Adipocyte (in vitro differentiated cells): ENCODE data around the gene MPLKIP.
"Not testable (repeated sequence)": the region's sequence is repeated elsewhere in the genome, so short reads cannot be mapped to it uniquely, and the experiment has no call there.

ENCODE experiments used
- DNase-seq: peaks from one replicate; pipeline ENCODE4 v3.0.0-alpha.2; 2015; ENCODE audit warnings: low read depth
- H3K27me3 ChIP-seq: replicated peaks from 2 replicates; pipeline ENCODE4 v1.7.0; 2013; ENCODE audit warnings: mild to moderate bottlenecking, low read length, moderate library complexity; ENCODE audit not compliant: control insufficient read depth, insufficient read depth
- H3K36me3 ChIP-seq: 2 replicates; pipeline ENCODE4 v1.7.0; 2013; ENCODE audit warnings: low read length, mild to moderate bottlenecking, moderate library complexity; ENCODE audit not compliant: control insufficient read depth, insufficient read depth, severe bottlenecking
- H3K4me1 ChIP-seq: 2 replicates; pipeline ENCODE4 v1.7.0; 2013; ENCODE audit warnings: mild to moderate bottlenecking, low read length, moderate library complexity; ENCODE audit not compliant: control insufficient read depth, insufficient read depth
- H3K4me3 ChIP-seq: 2 replicates; pipeline ENCODE4 v1.7.0; 2013; ENCODE audit warnings: mild to moderate bottlenecking, low read length, moderate library complexity
- H3K9ac ChIP-seq: 2 replicates; pipeline ENCODE4 v1.7.0; 2013; ENCODE audit warnings: mild to moderate bottlenecking, low read length, moderate library complexity
- H3K9me3 ChIP-seq: 2 replicates; pipeline ENCODE4 v1.7.0; 2013; ENCODE audit warnings: mild to moderate bottlenecking, low read length, moderate library complexity; ENCODE audit not compliant: control insufficient read depth

MPLKIP gene

GRCh38 chr7:40122940-40123254 is 11.5 kb downstream of the MPLKIP start:
- no peaks in the 10 kb centered on the region for H3K9me3 ChIP-seq
- no peaks in the 10 kb centered on the region for H3K4me1 ChIP-seq
- DNase-seq, result no peak
- H3K27me3 ChIP-seq, result no peaks in the 10 kb centered on the region
- no peak overlapping the region for H3K4me3 ChIP-seq
- H3K9ac ChIP-seq, result no peak overlapping the region
- no peaks in the 10 kb centered on the region for H3K36me3 ChIP-seq

DNA sequence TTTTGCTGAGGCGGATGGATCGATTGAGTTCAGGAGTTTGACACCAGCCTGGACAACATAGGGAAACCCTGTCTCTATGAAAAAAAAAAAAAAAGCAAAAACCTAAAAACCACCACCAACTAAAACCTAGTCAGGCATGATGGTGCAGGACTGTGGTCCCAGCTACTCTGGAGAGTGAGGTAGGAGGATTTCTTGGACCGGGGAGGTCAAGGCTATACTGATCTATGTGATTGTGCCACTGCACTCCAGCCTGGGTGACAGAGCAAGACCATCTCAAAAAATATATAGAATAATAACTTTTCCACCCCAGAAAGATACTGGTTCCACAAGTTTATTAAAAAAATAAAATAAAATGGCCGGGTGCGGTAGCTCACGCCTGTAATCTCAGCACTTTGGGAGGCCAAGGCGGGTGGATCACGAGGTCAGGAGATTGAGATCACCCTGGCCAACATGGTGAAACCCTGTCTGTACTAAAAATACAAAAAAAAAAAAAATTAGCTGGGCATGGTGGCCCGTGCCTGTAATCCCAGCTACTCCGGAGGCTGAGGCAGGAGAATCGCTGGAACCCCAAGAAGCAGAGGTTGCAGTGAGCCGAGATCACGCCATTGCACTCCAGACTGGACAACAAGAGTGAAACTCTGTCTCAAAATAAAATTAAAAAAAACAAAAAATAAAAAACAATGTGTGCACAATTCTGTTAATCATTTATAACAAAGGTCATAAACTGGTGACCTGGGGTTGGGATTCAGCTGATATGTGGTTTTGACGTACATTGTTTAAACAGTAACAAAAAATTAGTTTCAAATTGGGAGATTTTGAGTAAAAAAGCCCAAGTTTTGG is 12.1 kb downstream of the MPLKIP start:
- not testable (repeated sequence) for H3K27me3 ChIP-seq, H3K9me3 ChIP-seq

DNA sequence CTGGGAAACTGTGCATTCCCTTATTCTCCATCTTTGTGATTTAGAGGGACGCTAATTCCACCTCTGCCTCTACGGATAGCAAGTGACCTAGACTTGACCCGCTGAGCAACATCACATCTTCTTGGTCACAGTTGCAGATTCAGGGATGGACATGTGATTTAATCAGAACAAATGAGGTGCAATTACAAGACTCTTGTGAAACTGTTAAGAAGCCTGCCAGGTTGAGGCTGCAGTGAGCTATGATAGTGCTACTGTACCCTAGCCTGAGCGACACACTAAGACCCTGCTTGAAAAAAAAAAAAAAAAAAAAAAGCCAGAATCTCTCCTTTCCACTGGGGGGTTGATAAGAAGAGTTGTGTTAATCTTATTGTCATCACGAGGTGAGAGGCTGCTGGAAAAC is 14.4 kb downstream of the MPLKIP start:
- H3K27me3 ChIP-seq, result no peaks in the 10 kb centered on the region
- no peaks in the 10 kb centered on the region for H3K36me3 ChIP-seq
- no peak overlapping the region for H3K4me3 ChIP-seq
- H3K9ac ChIP-seq, result no peak overlapping the region
- no peaks in the 10 kb centered on the region for H3K9me3 ChIP-seq
- no peaks in the 10 kb centered on the region for H3K4me1 ChIP-seq
- DNase-seq, result no peak

More for the DNA sequence above, 12.1 kb downstream of the MPLKIP start:
- DNase-seq, H3K4me1 ChIP-seq, H3K9ac ChIP-seq, H3K4me3 ChIP-seq, H3K36me3 ChIP-seq: not testable (repeated sequence)

DNA sequence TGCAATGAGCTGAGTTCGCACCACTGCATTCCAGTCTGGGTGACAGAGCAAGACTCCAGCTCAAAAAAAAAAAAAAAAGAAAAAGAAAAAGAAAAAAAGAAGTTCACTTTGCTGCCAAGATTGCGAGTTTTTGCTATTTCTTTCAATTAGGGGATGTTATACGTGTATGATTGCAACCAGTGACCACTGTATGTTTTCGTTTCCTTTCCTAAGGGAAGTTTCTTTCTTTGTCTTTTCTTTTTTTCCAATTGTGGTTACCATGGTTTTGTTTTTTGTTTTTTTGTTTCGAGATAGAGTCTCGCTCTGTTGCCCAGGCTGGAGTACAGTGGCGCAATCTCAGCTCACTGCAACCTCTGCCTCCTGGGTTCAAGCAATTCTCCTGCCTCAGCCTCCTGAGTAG is 16.2 kb downstream of the MPLKIP start:
- not testable (repeated sequence) for H3K27me3 ChIP-seq, H3K9me3 ChIP-seq, DNase-seq, H3K36me3 ChIP-seq, H3K9ac ChIP-seq, H3K4me3 ChIP-seq, H3K4me1 ChIP-seq

GRCh38 chr7:40117199-40117598 is 17.2 kb downstream of the MPLKIP start:
- H3K4me1 ChIP-seq, H3K27me3 ChIP-seq, H3K9ac ChIP-seq, H3K4me3 ChIP-seq, H3K9me3 ChIP-seq, DNase-seq, H3K36me3 ChIP-seq: not testable (repeated sequence)

GRCh38 chr7:40115936-40116335 is 18.5 kb downstream of the MPLKIP start:
- H3K4me1 ChIP-seq, result no peaks in the 10 kb centered on the region
- no peaks in the 10 kb centered on the region for H3K9me3 ChIP-seq
- no peak overlapping the region for H3K9ac ChIP-seq
- H3K36me3 ChIP-seq, result peaks cover 4% of the 10 kb centered on the region
- no peak overlapping the region for H3K4me3 ChIP-seq
- H3K27me3 ChIP-seq, result no peaks in the 10 kb centered on the region
- DNase-seq, result no peak

DNA sequence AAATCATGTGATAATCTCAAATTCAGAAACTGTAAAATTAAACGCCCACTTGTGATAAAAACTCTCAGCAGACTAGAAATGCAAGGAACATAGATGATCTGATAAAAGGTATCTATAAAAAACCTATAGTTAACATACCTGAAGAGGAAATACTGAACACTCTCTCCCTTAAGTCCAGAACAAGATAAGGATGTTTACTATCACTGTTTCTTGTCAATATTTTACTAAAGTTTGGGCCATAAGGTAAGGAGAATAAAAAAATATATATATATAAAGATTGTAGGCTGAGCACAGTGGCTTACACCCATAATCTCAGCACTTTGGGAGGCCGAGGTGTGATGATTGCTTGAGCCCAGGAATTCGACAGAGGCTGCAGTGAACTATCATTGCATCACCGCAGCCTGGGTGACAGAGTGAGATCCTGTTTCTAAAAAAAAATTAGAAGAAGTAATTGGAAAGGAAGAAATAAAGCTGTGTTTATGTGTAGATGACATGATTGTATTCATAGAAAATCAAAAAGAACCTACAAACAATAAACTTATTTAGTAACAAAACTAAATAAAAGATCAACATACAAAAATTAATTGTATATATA is 28.4 kb downstream of the MPLKIP start:
- no peak overlapping the region for H3K9ac ChIP-seq
- peaks cover 5% of the 10 kb centered on the region for H3K36me3 ChIP-seq
- no peaks in the 10 kb centered on the region for H3K9me3 ChIP-seq
- no peak for DNase-seq
- no peaks in the 10 kb centered on the region for H3K27me3 ChIP-seq
- no peak overlapping the region for H3K4me3 ChIP-seq
- no peaks in the 10 kb centered on the region for H3K4me1 ChIP-seq

DNA sequence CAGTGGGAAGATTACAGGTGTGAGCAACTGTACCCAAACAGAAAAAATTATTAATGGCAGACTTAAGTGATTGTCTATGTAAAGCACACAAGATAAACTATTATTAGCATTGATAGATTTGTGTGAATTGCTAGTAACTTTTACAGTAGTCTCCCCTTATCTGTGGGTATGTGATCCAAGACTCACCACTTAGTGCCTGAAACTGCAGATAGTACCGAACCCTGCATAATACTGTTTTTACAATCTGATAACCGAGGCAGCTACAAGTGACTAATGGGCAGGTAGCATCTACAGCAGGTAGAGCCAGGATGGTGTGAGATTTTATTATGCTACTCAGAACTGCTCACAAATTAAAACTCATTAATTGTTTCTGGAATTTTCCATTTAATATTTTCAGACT is 31.5 kb downstream of the MPLKIP start:
- no peak for DNase-seq
- Histone ChIP-seq H3K4me1 (peaks cover 16% of the 10 kb centered on the region), H3K9ac (no peak overlapping the region), H3K27me3 (no peaks in the 10 kb centered on the region), H3K4me3 (no peak overlapping the region), H3K36me3 (peaks cover 5% of the 10 kb centered on the region), H3K9me3 (no peaks in the 10 kb centered on the region)

DNA sequence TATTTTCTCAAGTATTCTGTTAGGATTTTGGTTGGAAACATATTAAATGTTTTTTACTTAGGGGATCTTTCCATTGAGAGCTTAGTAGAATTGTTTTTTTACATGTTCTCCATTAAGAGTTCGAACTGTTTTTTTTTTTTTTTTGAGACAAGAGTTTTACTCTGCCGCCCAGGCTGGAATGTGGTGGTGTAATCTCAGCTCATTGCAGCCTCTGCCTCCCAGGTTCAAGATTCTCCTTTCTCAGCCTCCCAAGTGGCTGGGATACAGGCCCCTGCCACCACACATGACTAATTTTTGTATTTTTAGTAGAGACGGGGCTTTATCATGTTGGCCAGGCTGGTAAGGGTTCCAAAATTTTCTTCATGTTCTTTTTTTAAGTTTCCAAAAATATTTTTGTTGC is 33.2 kb downstream of the MPLKIP start:
- no peaks in the 10 kb centered on the region for H3K27me3 ChIP-seq
- no peak overlapping the region for H3K4me3 ChIP-seq
- no peak overlapping the region for H3K9ac ChIP-seq
- H3K4me1 ChIP-seq, result peaks cover 33% of the 10 kb centered on the region
- no peak for DNase-seq
- no peaks in the 10 kb centered on the region for H3K9me3 ChIP-seq
- no peaks in the 10 kb centered on the region for H3K36me3 ChIP-seq

GRCh38 chr7:40099837-40100236 is 34.6 kb downstream of the MPLKIP start:
- Histone ChIP-seq H3K9ac (no peak overlapping the region), H3K27me3 (no peaks in the 10 kb centered on the region), H3K36me3 (peaks cover 8% of the 10 kb centered on the region), H3K4me3 (no peak overlapping the region), H3K9me3 (no peaks in the 10 kb centered on the region), H3K4me1 (peaks cover 45% of the 10 kb centered on the region)
- DNase-seq, result no peak

- DNase-seq, result no peak
These were observed 35.6 kb downstream of the MPLKIP start for GRCh38 chr7:40098810-40099209.

GRCh38 chr7:40097728-40098127 is 36.7 kb downstream of the MPLKIP start:
- DNase-seq, result no peak
- H3K4me3 ChIP-seq, result no peak overlapping the region
- no peak overlapping the region for H3K9ac ChIP-seq
- peaks cover 26% of the 10 kb centered on the region for H3K36me3 ChIP-seq
- peaks cover 53% of the 10 kb centered on the region for H3K4me1 ChIP-seq
- H3K9me3 ChIP-seq, result no peaks in the 10 kb centered on the region
- no peaks in the 10 kb centered on the region for H3K27me3 ChIP-seq

More at GRCh38 chr7:40098810-40099209, 35.6 kb downstream of the MPLKIP start:
- Histone ChIP-seq H3K4me3 (no peak overlapping the region), H3K36me3 (peaks cover 18% of the 10 kb centered on the region), H3K9ac (no peak overlapping the region), H3K4me1 (peaks cover 49% of the 10 kb centered on the region), H3K27me3 (no peaks in the 10 kb centered on the region), H3K9me3 (no peaks in the 10 kb centered on the region)
